ENCODE measurements around the gene STAT5B. TPM values are rescaled to one million over a fixed set of nuclear protein-coding genes. Genes with fewer than 3 reads are reported as not detected.
"Not testable (repeated sequence)": the region's sequence is repeated elsewhere in the genome, so short reads cannot be mapped to it uniquely, and the experiment has no call there.

The STAT5B gene
- total and polyA plus RNA-seq, 2 of the 13 experiments (the other 11 are each of a cell fraction or from before 2014, with no cell fraction given) = 21.0 to 42.8 TPM

GRCh38 chr17:42212382-42212781 is 63.8 kb downstream of the STAT5B start:
- WGBS (ENCODE audit: low lambda C conversion rate) = 92% methylated on average over 7 of the region's 7 CpGs
- no peaks in the 10 kb centered on the region for H3K4me1 ChIP-seq (ENCODE audit: insufficient read depth, low read length)
- ATAC-seq (no peak), DNase-seq (ENCODE audit: low spot score) (no peak), FAIRE-seq (no peak)
- H2AFZ ChIP-seq (ENCODE audit: low read length) = no peak overlapping the region
- no TSS peak for BruUV-seq (replicated peaks)
- no peaks in the 10 kb centered on the region for H3K9me3 ChIP-seq (ENCODE audit: low read length)
- H3K36me3 ChIP-seq (replicated peaks in 1 of 2; ENCODE audit: control insufficient read depth in 1 of 2, insufficient read depth in 2 of 2, low read length in 2 of 2) = peaks cover 19 to 42% of the 10 kb centered on the region in 2 experiments
- in situ Hi-C loops (cut with HindIII; ENCODE audit: extremely low pct_ligation_motif_present, low pct_unique_long_range_greater_than_20kb) (no loop called here), intact Hi-C loops (cut with micrococcal nuclease; ENCODE audit: unreplicated experiment) (no loop called here)
- no peak overlapping the region for H3K4me2 ChIP-seq (ENCODE audit: low read depth, low read length)
- POLR2A ChIA-PET = no interaction called here
- H3K4me3 ChIP-seq (replicated peaks in 1 of 3; ENCODE audit: insufficient read depth in 1 of 3, low read depth in 2 of 3, low read length in 3 of 3) = no peak overlapping the region
- no peak overlapping the region for H3K27ac ChIP-seq (ENCODE audit: extremely low read length, insufficient read depth, low read length)
- no peaks in the 10 kb centered on the region for H3K79me2 ChIP-seq (ENCODE audit: insufficient read depth, low read length)
- CTCF ChIA-PET (ENCODE audit: low intra/inter-chr PET ratio, low total read pairs) = no interaction called here
- TF ChIP-seq PAWR (CRISPR knock-in tag; IDR thresholded peaks at IDR 0.05; ENCODE audit: borderline replicate concordance) = no peak
- TF ChIP-seq NAIF1 (CRISPR knock-in tag; IDR thresholded peaks at IDR 0.05; ENCODE audit: borderline replicate concordance) = no peak
- TF ChIP-seq ARID5B (CRISPR knock-in tag; IDR thresholded peaks at IDR 0.05) = no peak
- TF ChIP-seq ZMYM3 (CRISPR knock-in tag; IDR thresholded peaks at IDR 0.05) = no peak
- TF ChIP-seq ZNF777 (CRISPR knock-in tag; IDR thresholded peaks at IDR 0.05) = no peak
- no peak for TF ChIP-seq GTF3A (CRISPR knock-in tag; conservative IDR thresholded peaks at IDR 0.05)
- TF ChIP-seq, protein P1, sequence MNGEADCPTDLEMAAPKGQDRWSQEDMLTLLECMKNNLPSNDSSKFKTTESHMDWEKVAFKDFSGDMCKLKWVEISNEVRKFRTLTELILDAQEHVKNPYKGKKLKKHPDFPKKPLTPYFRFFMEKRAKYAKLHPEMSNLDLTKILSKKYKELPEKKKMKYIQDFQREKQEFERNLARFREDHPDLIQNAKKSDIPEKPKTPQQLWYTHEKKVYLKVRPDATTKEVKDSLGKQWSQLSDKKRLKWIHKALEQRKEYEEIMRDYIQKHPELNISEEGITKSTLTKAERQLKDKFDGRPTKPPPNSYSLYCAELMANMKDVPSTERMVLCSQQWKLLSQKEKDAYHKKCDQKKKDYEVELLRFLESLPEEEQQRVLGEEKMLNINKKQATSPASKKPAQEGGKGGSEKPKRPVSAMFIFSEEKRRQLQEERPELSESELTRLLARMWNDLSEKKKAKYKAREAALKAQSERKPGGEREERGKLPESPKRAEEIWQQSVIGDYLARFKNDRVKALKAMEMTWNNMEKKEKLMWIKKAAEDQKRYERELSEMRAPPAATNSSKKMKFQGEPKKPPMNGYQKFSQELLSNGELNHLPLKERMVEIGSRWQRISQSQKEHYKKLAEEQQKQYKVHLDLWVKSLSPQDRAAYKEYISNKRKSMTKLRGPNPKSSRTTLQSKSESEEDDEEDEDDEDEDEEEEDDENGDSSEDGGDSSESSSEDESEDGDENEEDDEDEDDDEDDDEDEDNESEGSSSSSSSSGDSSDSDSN (CRISPR knock-in tag; IDR thresholded peaks at IDR 0.05) = no peak
- TF ChIP-seq MLXIP (CRISPR knock-in tag; IDR thresholded peaks at IDR 0.05; ENCODE audit: borderline replicate concordance) = no peak
- no peaks in the 10 kb centered on the region for H4K20me1 ChIP-seq (ENCODE audit: insufficient read depth, low read length)
- no peaks in the 10 kb centered on the region for H3K27me3 ChIP-seq (ENCODE audit: control insufficient read depth in 1 of 2, insufficient read depth in 2 of 2, low read length in 2 of 2)
- H3K9ac ChIP-seq (ENCODE audit: insufficient read depth, low read depth, low read length) = no peak overlapping the region

GRCh38 chr17:42211921-42212341 is 64.3 kb downstream of the STAT5B start:
- H4K20me1 ChIP-seq (ENCODE audit: insufficient read depth, low read length); in situ Hi-C loops (cut with HindIII; ENCODE audit: extremely low pct_ligation_motif_present, low pct_unique_long_range_greater_than_20kb); CTCF ChIA-PET (ENCODE audit: low intra/inter-chr PET ratio, low total read pairs); intact Hi-C loops (cut with micrococcal nuclease; ENCODE audit: unreplicated experiment); H3K9me3 ChIP-seq (ENCODE audit: low read length); DNase-seq (ENCODE audit: low spot score); H3K9ac ChIP-seq (ENCODE audit: insufficient read depth, low read depth, low read length); H3K27me3 ChIP-seq (ENCODE audit: control insufficient read depth in 1 of 2, insufficient read depth in 2 of 2, low read length in 2 of 2); POLR2A ChIA-PET; H3K79me2 ChIP-seq (ENCODE audit: insufficient read depth, low read length); H3K4me1 ChIP-seq (ENCODE audit: insufficient read depth, low read length); FAIRE-seq; H3K27ac ChIP-seq (ENCODE audit: extremely low read length, insufficient read depth, low read length); H2AFZ ChIP-seq (ENCODE audit: low read length); BruUV-seq (replicated peaks); H3K4me3 ChIP-seq (replicated peaks in 1 of 3; ENCODE audit: insufficient read depth in 1 of 3, low read depth in 2 of 3, low read length in 3 of 3); ATAC-seq; H3K4me2 ChIP-seq (ENCODE audit: low read depth, low read length): not testable (repeated sequence)
- 87% methylated on average over 8 of the region's 9 CpGs for WGBS (ENCODE audit: low lambda C conversion rate)
- H3K36me3 ChIP-seq (replicated peaks in 1 of 2; ENCODE audit: control insufficient read depth in 1 of 2, insufficient read depth in 2 of 2, low read length in 2 of 2) = peaks cover 15 to 40% of the 10 kb centered on the region in 2 experiments
